COLO829 (cell line): Measurements from ENCODE around the gene RBPJ.

Experiments
- DNase-seq: peaks from one replicate; pipeline ENCODE4 v3.0.0; 2012; ENCODE audit warnings: low spot score

RBPJ gene

DNA sequence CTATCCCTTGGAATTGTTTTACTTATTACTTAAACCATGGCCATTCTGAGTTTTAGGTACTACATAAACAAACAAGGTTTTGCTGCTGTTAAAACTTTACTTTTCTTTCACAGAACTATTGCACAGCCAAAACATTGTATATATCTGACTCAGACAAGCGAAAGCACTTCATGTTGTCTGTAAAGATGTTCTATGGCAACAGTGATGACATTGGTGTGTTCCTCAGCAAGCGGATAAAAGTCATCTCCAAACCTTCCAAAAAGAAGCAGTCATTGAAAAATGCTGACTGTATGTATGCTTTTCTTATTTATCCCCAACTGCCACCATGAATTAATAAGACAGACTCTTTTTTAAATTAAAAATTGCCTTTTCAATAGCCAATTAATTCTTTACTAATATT, 99.6 kb downstream of the RBPJ start:
- DNase-seq, result no peak

DNA sequence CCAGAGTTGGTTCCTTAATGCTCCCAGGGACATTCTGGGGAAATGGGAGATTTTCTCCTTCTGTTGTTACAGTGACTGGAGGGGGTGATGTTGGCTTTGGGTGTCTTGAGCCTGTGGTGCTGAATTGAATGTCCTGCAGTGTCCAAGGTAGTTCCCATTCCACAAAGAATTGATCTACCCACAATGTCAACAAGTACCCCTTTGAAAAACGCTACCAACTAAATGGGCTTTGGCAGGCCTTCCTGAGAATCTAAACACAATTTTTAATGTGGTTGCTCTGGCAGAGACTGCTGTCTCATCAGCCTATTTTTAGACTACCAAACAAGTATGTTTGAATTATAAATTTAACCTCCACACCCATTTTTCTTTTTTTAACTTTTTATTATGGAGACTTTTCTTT, 100.1 kb downstream of the RBPJ start:
- DNase-seq, result no peak

DNA sequence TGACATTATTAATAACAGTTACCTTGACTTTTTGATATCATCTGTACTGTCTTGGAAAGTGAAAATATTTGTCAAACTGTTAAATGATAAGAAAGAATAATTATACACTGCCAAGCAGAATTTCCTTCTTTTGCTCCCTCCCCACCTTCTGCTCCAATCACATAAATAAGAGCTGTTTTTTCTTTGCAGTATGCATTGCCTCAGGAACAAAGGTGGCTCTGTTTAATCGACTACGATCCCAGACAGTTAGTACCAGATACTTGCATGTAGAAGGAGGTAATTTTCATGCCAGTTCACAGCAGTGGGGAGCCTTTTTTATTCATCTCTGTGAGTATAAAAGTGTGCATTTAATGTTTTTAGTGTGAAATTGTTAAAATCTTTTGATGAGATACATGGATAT, 103.3 kb downstream of the RBPJ start:
- peak; percentile 68 for DNase-seq

DNA sequence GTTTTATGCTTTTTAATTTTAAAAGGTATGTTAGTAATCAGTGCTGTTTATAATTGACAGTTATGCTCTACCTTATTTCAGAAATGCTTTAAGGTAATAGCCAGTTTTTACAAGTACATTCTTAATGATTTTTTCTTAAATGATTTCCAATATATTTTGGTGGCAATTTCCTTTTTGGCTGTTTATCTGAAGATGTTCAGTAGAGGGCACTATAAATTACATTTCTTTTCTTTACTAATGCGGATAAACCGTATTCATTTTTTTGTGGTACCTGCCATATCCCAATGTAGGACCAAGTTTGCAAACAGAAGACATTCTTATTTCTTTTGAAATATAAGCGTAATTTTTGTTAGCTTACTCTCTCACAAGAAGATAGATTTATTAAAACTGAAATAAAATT, 104.0 kb downstream of the RBPJ start:
- DNase-seq, result no peak

DNA sequence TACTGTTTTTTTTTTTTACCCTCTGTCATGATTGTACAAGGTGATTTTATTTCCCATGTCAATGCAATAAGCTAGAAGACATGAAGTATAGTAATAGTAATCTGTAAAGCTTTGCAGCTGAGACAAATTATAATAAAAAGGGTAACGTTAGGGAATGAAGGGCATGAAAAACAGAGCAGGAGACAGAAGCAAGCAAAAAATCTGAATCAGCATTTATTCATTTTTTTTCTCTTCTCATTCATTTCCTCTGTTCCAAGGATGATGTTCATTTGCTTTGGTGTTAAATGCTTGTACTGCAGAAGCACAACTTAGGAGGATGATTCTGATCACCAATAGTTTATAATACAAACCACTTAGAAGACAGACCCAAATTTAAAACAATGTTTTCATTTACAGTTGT, 105.1 kb downstream of the RBPJ start:
- DNase-seq, result no peak

DNA sequence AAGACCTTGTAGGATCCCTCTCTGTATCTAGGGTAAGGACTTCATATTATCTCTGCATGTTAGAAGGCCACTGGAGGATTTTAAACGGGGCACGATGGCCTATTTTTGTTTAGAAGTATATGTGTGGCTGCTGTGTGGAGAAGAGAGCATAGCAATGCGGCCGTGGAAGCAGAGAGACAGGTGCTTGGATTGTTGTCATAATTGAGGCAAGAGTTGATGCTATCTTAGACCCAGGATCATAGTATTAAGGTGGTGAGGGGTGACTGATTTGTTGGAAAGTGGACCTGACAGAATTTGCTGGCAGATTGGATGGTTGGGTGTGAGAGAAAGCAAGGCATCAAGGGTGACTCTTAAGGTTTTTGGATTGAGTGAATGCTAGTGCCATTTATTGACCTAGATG, 106.1 kb downstream of the RBPJ start:
- no peak for DNase-seq

DNA sequence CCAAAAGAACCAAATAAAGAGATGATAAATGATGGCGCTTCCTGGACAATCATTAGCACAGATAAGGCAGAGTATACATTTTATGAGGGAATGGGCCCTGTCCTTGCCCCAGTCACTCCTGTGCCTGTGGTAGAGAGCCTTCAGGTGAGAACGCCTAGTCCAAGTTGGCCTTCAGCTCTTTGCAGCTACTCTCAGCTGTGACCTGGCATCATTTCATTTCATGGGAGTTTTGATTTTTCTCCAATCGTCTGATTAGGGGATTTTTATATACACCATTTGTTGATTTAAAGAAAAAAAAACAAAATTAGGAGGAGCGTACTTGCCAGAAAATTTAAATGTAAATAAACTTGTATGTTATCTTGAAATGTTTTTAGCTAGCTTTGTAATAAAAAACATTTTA, 109.1 kb downstream of the RBPJ start:
- DNase-seq, result no peak

DNA sequence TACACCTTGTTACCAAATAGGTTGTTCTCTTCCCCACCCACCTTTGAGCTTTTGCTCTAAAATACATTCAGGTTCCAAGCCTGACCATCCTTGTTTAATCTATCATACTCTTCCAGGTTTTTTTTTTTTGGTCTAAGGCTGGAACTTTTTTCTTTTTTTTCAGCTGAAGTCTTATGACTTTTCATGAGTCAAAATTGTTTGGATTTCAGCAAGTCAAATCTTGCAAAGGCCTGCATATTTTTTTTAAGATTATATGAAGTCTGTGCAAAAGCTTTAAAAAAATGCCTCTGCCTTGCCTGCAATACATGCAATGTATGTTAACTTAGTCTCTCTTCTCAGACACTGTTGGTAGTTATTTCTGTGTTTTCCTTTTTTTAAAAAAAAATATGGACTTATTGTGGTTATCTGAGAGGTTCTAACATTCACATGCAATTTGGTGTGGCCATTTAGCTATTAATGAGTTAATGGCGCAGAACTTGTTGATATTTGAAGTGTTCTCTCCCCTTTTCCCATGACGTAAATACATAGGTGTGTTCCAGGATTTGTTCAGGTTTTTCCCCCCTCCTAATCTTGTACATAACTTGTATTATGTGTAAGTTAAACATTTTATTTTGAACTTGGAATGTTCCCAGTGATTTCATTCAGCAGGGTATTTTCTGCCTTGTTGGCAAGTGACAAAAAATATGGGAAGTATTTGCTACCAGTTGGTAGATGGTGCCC, 110.8 kb downstream of the RBPJ start:
- DNase-seq, result no peak

DNA sequence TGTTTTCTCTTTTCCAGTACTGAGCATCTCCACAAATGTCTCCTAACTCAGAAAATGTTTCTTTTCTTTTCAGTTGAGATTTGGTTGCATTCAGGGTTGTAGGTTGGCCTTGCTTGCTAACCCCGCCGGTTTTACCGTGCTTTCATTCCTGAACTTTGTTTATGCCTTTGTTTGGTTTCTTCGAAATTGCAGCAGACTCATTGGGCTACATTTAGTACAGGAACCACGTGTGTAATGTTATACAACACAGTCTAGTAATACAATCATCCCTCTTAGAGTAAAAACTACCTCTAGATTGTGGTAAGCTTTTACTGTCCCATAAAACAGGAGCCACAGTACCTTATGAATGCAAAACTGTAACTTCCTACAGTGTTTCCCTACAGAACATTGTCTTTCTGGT, 111.6 kb downstream of the RBPJ start:
- DNase-seq, result no peak

DNA sequence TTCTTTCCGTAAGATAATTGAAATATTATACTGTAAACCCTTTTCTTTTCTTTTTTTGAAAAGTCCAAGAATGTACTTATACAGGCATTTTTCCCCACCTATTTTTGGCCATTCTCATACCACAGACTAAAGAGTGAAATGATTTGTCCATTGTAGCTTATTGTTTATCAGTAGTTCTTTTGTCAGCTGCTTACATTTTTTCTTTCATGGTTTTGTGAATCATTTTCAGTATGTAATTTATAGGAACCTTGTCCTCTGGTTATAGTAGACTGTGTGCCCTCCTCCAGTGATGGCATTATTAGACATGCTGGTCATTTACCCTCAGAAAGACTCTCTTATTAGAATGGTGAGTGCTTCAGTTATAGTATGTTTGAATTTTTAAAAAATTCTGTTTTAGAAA, 112.7 kb downstream of the RBPJ start:
- DNase-seq, result no peak

DNA sequence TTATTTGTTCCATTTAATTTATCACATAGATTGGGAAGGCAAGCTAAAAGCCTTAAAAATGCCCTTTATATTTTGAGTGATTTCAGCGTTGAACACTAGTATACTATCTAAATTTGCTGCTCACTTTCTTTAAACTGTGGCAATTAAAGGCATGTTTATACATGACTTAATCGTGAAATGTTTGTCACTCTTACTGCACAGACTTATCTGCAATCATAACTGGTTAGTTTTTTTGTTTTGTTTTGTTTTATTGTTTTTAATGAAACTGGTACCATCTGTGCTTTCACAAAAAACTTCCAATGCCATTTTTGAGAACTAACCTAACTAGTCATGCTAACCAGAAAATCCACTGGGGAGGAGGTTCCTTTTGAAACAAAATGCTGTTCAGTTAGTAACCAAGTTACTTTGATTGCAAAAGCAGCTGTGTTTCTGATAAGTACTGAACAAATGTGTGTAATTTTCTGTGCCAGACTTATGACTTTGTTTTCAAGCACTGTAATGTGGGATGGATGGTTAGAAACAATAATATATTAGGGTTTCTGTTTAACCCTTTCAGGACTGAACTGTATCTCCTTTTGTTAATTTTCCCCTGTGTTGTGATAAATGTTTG, 113.3 kb downstream of the RBPJ start:
- no peak for DNase-seq

DNA sequence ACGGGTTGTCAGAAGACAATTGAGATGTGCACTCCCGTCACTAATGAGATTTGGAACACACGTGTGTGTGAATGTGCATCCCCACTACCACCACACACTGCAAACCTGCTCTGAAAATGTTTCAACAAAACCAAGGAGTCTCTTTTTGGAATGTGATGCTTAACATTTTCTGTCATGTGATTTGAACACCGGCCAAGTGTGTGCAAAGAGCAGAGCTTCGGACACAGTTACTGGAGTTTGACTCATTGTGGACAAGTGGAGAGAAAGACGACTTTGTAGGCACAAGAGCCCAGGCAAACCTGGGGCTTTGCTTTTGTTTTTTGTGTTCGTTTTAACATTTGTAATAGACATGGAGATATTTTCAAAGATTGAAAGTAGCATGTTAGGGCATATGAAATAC, 120.3 kb downstream of the RBPJ start:
- DNase-seq, result peak; percentile 14

DNA sequence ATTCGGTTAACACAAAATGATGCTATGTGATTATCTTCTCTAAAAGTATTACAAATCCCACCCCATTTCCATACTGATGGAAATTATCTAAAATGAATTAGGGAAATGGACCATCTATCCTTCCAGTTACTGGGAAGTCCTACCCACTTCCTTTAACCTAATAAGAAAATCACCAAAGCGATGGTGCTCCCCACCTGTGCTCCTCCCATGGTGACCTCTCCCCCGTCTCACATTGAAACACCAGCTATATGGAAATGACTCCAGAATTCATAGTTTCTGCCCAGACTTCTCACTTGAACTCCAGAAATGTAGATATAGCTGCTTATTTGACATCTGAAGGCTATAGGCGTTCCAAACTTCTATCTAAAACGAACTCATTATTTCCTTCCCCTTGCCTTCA, 121.0 kb downstream of the RBPJ start:
- DNase-seq, result no peak

DNA sequence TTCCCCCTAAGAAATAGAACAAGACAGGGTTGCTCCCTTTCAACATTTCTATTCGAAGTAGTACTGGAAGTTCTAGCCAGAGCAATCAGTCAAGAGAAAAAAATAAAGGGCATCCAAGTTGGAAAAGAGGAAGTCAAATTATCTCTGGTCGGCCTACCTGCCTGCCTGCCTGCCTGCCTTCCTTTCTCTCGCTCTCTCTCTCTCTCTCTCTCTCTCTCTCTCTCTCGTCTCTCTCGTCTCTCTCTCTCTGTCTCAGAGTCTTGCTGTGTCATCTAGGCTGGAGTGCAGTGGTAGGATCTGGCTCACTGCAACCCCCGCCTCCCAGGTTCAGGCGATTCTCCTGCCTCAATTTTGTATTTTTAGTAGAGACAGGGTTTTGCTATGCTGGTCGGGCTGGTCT, 126.6 kb downstream of the RBPJ start:
- no peak for DNase-seq

DNA sequence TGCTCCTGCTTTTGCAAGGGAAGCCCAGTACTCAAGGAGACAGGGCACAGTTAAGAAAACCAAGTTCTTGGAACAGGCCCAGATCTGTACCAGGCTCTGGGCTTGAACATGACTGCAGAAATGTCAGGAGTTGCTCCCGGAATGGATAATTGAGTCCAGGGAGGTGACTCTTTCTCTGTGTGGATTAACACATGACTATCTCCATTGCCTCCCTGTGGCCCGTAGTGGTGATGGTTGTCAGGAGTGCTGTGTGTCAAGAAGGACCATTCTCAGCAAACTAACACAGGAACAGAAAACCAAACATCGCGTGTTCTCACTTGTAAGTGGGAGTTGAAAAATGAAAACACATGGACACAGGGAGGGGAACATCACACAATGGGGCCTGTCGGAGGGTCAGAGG, 129.6 kb downstream of the RBPJ start:
- DNase-seq, result no peak

DNA sequence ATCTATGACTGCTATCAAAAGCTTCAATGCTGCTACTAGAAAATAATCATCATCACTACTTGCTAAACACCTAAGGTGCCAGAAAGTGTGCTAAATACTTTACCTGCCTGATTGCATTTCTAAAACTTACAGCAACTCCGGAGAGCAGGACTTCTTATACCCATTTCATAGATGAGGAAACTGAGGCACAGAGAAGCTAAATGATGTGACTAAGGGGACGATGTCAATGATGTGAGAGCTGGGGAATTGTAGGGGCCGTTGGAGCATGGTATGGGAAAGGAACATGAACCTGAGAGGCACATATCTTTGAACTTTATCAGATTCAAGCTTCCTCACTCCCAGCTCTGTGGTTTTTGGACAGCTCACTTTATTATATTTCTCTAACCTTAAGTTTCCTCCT, 130.8 kb downstream of the RBPJ start:
- no peak for DNase-seq

DNA sequence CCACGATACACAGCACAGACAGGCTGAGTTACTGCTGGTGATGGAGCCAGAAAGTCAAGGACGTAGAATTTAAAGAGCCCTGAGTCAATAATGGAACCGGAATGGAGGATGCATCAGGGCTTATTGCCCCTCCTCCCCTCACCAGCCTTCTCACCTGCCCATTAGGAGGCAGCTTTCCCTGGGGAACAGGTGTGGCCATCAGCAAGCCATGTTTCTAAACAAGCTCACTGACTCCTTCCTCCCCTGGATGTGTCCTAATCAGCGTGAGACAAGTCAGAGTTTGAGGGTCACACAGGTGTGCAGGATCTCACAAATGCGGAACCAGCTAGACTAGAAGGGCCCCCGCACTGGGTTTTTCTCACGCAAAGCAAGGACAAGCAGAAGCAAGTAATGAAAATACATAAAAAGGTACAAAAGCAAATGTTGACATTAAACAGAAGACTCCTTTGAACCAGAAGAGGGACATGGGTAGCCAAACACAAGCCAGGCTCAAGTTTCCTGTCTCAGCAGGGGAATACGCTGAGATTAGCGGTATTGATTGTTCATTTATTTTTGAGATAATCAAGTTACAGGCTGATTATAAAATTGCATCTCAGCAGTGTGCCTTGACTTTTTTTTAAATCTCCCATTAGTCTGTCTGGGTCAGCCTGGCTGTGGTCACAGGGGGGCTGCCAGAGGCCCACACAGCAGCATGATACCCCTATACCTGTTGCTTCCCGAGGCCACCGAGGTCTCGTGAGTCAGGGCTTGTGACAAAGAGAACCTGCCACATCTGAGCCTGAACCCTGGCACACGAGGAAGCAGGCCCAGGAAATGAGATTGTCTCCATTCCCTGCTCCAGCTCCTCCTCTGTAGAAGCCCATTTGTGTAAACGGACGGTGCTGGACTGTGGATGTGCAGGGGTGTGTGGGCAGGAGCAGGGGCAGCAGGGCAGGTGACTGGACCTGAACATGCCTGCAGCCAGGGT, 132.0 kb downstream of the RBPJ start:
- no peak for DNase-seq

DNA sequence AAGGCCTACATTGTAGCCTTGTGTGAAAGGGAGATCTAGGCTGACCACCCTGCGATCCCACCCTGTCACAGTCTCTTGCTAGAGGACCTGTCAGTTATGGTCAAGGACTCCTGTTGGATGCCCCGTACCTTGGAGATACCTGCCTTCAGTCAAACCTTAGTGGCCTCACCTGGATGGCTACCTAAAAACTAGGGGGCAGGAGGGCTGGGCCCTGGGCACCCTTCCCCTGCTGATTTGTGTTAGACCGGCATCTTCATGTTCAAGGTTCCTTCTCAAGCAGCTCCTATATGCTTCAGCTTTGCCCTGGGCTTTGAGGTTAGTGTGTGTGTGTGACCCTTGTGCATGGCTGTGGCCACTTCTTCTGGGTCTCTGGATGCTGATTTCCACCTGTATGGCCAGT, 134.1 kb downstream of the RBPJ start:
- DNase-seq, result no peak

DNA sequence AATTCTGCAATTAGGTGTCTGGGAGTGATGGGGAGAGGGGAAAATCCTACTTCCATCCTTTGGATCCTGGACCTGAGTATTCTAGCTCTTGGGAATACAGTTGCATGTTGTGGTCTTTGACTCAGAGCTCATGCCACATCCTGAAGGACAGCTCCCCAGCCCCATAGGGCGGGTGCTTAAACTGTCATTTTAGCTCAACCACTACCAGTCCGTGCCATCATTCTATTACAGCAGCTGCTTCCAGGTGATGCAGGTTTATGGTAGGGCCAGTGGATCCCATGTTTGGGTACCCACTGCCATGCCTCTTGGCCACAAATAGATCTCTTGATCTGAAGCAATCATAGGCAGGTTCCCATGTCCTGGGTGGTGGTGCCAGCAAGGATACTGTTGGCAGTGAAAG, 134.8 kb downstream of the RBPJ start:
- no peak for DNase-seq

DNA sequence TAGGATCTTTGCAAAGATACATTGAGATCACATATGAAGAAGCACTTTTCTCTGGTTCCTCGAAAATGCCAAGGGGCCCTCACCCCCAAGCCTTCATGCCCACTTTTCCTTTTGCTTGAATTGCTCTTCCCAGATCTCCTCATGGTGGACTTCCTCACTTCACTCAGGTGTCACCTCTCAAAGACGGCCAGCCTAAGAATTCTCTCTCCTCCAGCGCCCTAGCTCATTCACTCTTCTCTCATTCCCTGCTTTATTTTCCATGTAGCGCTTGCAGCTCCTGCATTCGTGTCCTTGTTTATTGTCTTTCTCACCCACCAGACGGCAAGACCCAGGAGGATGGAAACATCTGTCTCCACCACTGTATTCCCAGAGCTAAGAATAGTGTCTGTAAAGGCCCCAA, 136.6 kb downstream of the RBPJ start:
- DNase-seq, result no peak

DNA sequence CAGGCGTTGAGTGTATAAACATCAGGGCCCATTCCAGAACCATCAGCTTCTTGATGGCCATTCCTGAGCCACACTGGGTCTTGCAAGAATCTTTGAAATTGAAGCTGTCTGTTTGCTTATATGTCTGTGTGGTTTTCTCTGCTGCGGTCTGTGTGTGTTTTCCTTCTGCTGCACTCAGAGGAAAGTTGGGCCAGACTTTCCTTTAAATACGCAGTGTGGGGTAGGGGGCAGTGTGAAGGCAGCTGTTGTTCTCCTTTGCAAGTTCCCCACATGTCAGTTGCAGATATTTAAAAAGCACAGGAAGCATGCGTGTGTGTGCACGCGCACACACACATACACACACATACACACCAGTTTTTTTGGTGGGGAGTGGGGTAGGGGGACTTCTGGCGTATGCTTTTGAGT, 137.3 kb downstream of the RBPJ start:
- no peak for DNase-seq

DNA sequence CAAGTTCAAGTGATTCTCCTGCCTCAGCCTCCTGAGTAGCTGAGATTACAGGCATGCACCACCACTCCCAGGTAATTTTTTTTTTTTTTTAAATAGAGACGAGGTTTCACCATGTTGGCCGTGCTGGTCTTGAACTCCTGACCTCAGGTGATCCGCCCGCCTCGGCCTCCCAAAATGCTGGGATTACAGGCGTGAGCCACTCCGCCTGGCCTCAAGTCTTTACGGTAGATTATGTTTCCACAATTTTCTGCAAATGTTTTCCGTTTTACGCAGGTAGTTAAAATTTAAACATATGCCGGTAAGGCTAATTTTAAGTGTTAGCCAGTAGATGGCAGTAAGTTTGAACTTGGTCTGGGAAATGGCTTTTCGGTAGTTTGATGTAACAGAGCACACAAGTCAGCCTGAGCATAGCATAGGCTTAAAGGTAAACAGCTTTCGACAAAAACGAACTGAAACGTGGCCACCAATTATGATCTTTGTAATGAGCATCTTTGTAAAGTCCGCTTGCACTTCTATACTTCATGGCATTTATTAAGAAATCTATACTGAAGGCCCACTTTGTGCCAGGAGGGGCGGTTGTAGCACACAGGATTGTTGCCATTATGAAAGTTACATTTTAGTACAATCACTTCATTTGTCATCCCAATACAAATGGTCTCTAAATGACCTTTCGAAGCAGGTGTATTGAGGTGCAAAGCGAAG, 138.4 kb downstream of the RBPJ start:
- DNase-seq, result peak; percentile 63
